IMR-90 (cell line): ENCODE measurements around the gene ANKRD63. TPM values are rescaled to one million over a fixed set of nuclear protein-coding genes. Genes with fewer than 3 reads are reported as not detected.

ENCODE experiments used
- ATAC-seq: fragments of 200-7000 bp; cut with Tn5 transposase; 2 replicates; pipeline ENCODE4 v1.9.1; 2020; ENCODE audit warnings: low read depth, mild to moderate bottlenecking, moderate library complexity
- BruUV-seq: library from RNA; stranded (reverse); fragments of 400-500 nt; replicated peaks from 2 replicates; lab custom pipeline; 2021; lab: Mats Ljungman, UMichigan
- CTCF ChIA-PET: fragments of 300-600 bp; formaldehyde crosslinking; extraction: SDS; loops from one replicate; lab custom pipeline; 2021; ENCODE audit warnings: antibody characterized with exemption; lab: Yijun Ruan, JAX
- POLR2A ChIA-PET: fragments of 300-600 bp; sonication (Branson Sonifier 250); formaldehyde crosslinking; loops from one replicate; lab custom pipeline; 2022; ENCODE audit warnings: antibody characterized with exemption; ENCODE audit not compliant: unreplicated experiment; lab: Charles Lee
- DNase-seq: peaks from one replicate; pipeline ENCODE4 v3.0.0; 2013
- H2AFZ ChIP-seq: replicated peaks from 2 replicates; pipeline ENCODE3; 2013; ENCODE audit warnings: low read length, mild to moderate bottlenecking; ENCODE audit not compliant: poor library complexity
- H2AK5ac ChIP-seq: 2 replicates; pipeline ENCODE4 v1.6.1; 2013; ENCODE audit warnings: low read depth, low read length, inconsistent platforms
- H2AK9ac ChIP-seq: replicated peaks from 2 replicates; pipeline ENCODE3; 2013; ENCODE audit warnings: mild to moderate bottlenecking, low read depth, low read length, moderate library complexity; ENCODE audit not compliant: poor library complexity
- H2BK120ac ChIP-seq: 2 replicates; pipeline ENCODE4 v1.6.1; 2013; ENCODE audit warnings: low read depth, low read length, inconsistent platforms
- H2BK15ac ChIP-seq: 3 replicates; pipeline ENCODE4 v1.6.1; 2013; ENCODE audit warnings: low read depth, low read length, inconsistent platforms
- H2BK20ac ChIP-seq: 2 replicates; pipeline ENCODE4 v1.6.1; 2013; ENCODE audit warnings: low read depth, mild to moderate bottlenecking, inconsistent platforms, low read length, moderate library complexity
- H2BK5ac ChIP-seq: 2 replicates; pipeline ENCODE4 v1.6.1; 2013; ENCODE audit warnings: mild to moderate bottlenecking, low read depth, low read length, inconsistent platforms; ENCODE audit not compliant: poor library complexity, severe bottlenecking
- H3K14ac ChIP-seq: replicated peaks from 2 replicates; pipeline ENCODE4 v1.6.1; 2013; ENCODE audit warnings: low read depth, low read length, inconsistent platforms
- H3K18ac ChIP-seq: 2 replicates; pipeline ENCODE4 v1.6.1; 2013; ENCODE audit warnings: low read depth, low read length, control low read depth
- H3K23ac ChIP-seq: 2 replicates; pipeline ENCODE4 v1.6.1; 2013; ENCODE audit warnings: low read depth, low read length, inconsistent platforms
- H3K27ac ChIP-seq: 2 replicates; pipeline ENCODE4 v1.5.1; 2013; ENCODE audit warnings: mild to moderate bottlenecking, control low read depth, low read length; ENCODE audit not compliant: insufficient read depth
- H3K27me3 ChIP-seq: 2 replicates; pipeline ENCODE4 v1.6.1; 2013; ENCODE audit warnings: low read length; ENCODE audit not compliant: control insufficient read depth, insufficient read depth
- H3K36me3 ChIP-seq: 2 replicates; pipeline ENCODE4 v1.6.1; 2013; ENCODE audit warnings: low read length, mixed read lengths; ENCODE audit not compliant: control insufficient read depth, insufficient read depth
- H3K4ac ChIP-seq: 2 replicates; pipeline ENCODE4 v1.6.1; 2013; ENCODE audit warnings: low read depth, low read length, inconsistent platforms
- H3K4me1 ChIP-seq: 2 replicates; pipeline ENCODE4 v1.6.1; 2013; ENCODE audit warnings: low read length, mixed read lengths; ENCODE audit not compliant: control insufficient read depth, insufficient read depth
- H3K4me2 ChIP-seq: 2 replicates; pipeline ENCODE4 v1.6.1; 2013; ENCODE audit warnings: low read depth, mild to moderate bottlenecking, control low read depth, low read length, moderate library complexity
- H3K4me3 ChIP-seq: 2 replicates; pipeline ENCODE4 v1.5.1; 2013; ENCODE audit warnings: low read depth, mild to moderate bottlenecking, control low read depth, low read length, moderate library complexity; ENCODE audit not compliant: insufficient read depth
- H3K56ac ChIP-seq: 2 replicates; pipeline ENCODE4 v1.6.1; 2013; ENCODE audit warnings: low read length, inconsistent platforms; ENCODE audit not compliant: insufficient read depth; ENCODE audit errors: extremely low read depth
- H3K79me1 ChIP-seq, 2 experiments: 2 replicates each; pipeline ENCODE4 v1.6.1; 2013; ENCODE audit warnings: low read length in 2 of 2, inconsistent platforms in 1 of 2, low read depth in 1 of 2
- H3K9ac ChIP-seq: 2 replicates; pipeline ENCODE4 v1.6.1; 2013; ENCODE audit warnings: low read depth, low read length, control low read depth
- H3K9me1 ChIP-seq: 2 replicates; pipeline ENCODE4 v1.6.1; 2013; ENCODE audit warnings: low read length, inconsistent platforms; ENCODE audit not compliant: insufficient read depth
- H3K9me3 ChIP-seq: 2 replicates; pipeline ENCODE4 v1.6.1; 2013; ENCODE audit warnings: low read length; ENCODE audit not compliant: control insufficient read depth, insufficient read depth
- H4K20me1 ChIP-seq: 2 replicates; pipeline ENCODE4 v1.6.1; 2013; ENCODE audit warnings: low read length, inconsistent platforms; ENCODE audit not compliant: insufficient read depth
- H4K5ac ChIP-seq: 2 replicates; pipeline ENCODE4 v1.6.1; 2013; ENCODE audit warnings: mild to moderate bottlenecking, low read depth, low read length, control low read depth
- H4K8ac ChIP-seq, 2 experiments: 2 replicates each; pipeline ENCODE4 v1.6.1; 2013; ENCODE audit warnings: low read depth in 2 of 2, low read length in 2 of 2, control low read depth in 1 of 2, inconsistent platforms in 1 of 2
- H4K91ac ChIP-seq: 2 replicates; pipeline ENCODE4 v1.6.1; 2013; ENCODE audit warnings: low read depth, low read length, inconsistent platforms; ENCODE audit not compliant: insufficient read depth
- CHD1 ChIP-seq: IDR thresholded peaks from 2 replicates; pipeline ENCODE4 v1.6.1; 2012; ENCODE audit warnings: low read depth, low read length, improper control_type of control experiment
- MAFK ChIP-seq: IDR thresholded peaks from 2 replicates; pipeline ENCODE4 v1.6.1; 2012; ENCODE audit warnings: low read depth, low read length, improper control_type of control experiment
- MAZ ChIP-seq: IDR thresholded peaks from 2 replicates; pipeline ENCODE4 v1.6.1; 2012; ENCODE audit warnings: low read depth, mild to moderate bottlenecking, low read length, improper control_type of control experiment, moderate library complexity, borderline replicate concordance
- NFE2L2 ChIP-seq: fragments of 150-350 bp; IDR thresholded peaks from 2 replicates; pipeline ENCODE4 v1.6.1; 2016; ENCODE audit warnings: low read depth, mild to moderate bottlenecking, low read length
- RAD21 ChIP-seq: IDR thresholded peaks from 2 replicates; pipeline ENCODE4 v1.6.1; 2012; ENCODE audit warnings: low read length, improper control_type of control experiment
- RCOR1 ChIP-seq: IDR thresholded peaks from 2 replicates; pipeline ENCODE4 v1.6.1; 2012; ENCODE audit warnings: mild to moderate bottlenecking, low read length, improper control_type of control experiment; ENCODE audit not compliant: insufficient replicate concordance
- WGBS, 2 experiments: methylation state at CpG; one replicate each; pipeline versions ENCODE4 v1.1.5 to v1.1.7; 2013; ENCODE audit warnings: missing lambda C conversion rate in 2 of 2; ENCODE audit not compliant: insufficient read length in 1 of 2; ENCODE audit errors: extremely low coverage in 2 of 2; 5-methylcytosine and 5-hydroxymethylcytosine counted together
- dilution Hi-C: fragments of 300-500 bp; cut with HindIII; formaldehyde crosslinking; loops from one replicate; pipeline ENCODE4 v1.14.3; 2018; ENCODE audit warnings: low sequenced_read_pairs; ENCODE audit not compliant: unreplicated experiment
- in situ Hi-C: fragments of 300-500 bp; cut with MboI; formaldehyde crosslinking; loops from 3 replicates; pipeline ENCODE4 v1.14.3; 2019; ENCODE audit warnings: low sequenced_read_pairs, inconsistent platforms, mixed read lengths
- intact Hi-C: fragments of 100-400 bp; cut with micrococcal nuclease; formaldehyde crosslinking; loops from 2 replicates; pipeline ENCODE4 v1.10.0; 2022
- polyA plus RNA-seq, 3 experiments: library from polyadenylated mRNA; depleted of rRNA; stranded (reverse); fragments of >200 nt; gene quantifications; 2 replicates each; pipeline ENCODE4 v1.2.3, GENCODE V29; 2012; ENCODE audit warnings: low replicate concordance in 1 of 3
- total RNA-seq: library from RNA; depleted of rRNA; stranded (reverse); fragments of >200 nt; gene quantifications from 2 replicates; pipeline ENCODE4 v1.2.3, GENCODE V29; 2012
- TF ChIP-seq, protein P1 (sequence below): conservative IDR thresholded peaks from 2 replicates; pipeline ENCODE4 v1.5.1; 2012; ENCODE audit warnings: mild to moderate bottlenecking, low read depth, low read length, improper control_type of control experiment
- TF ChIP-seq, protein P2 (sequence below): fragments of 150-350 bp; IDR thresholded peaks from 2 replicates; pipeline ENCODE4 v1.6.1; 2016; ENCODE audit warnings: low read depth, mild to moderate bottlenecking, low read length, moderate library complexity, borderline replicate concordance

The ANKRD63 gene
- total and polyA plus RNA-seq, 2 of the 4 experiments (the other 2 are of a cell fraction), result not detected

DNA sequence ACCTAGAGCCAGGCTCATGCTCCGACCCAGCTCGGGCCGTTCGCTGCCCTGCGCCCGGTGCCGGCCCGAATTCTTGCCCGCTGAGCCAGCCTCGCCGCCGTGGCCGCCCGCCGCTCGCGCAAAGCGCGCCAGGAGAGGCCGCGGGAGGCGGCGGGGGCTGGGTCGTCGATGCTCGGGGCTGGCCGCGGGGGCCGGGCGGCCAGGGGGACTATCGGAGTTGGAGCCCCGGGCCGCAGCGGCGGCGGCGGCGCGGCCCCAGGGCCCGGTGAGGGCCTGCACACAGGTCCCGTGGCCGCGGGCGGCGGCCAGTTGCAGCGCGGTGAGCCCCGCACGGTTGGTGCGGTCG is 1.1 kb downstream of the ANKRD63 start:
- no peak overlapping the region for H2BK120ac ChIP-seq
- no peak overlapping the region for H3K27ac ChIP-seq
- no peak overlapping the region for H3K4ac ChIP-seq
- 6% methylated on average over 29 of the region's 51 CpGs; no CpG with 5 or more reads in 1 of the 2 experiments for WGBS, 2 experiments
- no peak overlapping the region for H2BK15ac ChIP-seq
- no peak overlapping the region for H2BK20ac ChIP-seq
- dilution Hi-C loops (no loop called here), in situ Hi-C loops (no loop called here), intact Hi-C loops (no loop called here)
- ChIA-PET CTCF (no interaction called here), POLR2A (interaction anchor here (0.7 kb wide), 1 partner anchor 72 kb away, joined by 4 read pairs; no protein-coding TSS in a partner anchor)
- no peak overlapping the region for H3K56ac ChIP-seq
- H3K4me1 ChIP-seq, result peaks cover 9% of the 10 kb centered on the region
- peak overlapping the region; percentile 47; the same call in 1 of the 2 replicates for H3K4me3 ChIP-seq
- peak overlapping the region; percentile 86 for H2AFZ ChIP-seq
- H3K18ac ChIP-seq, result no peak overlapping the region
- no peak overlapping the region for H3K23ac ChIP-seq
- TF ChIP-seq MAFK (no peak), RCOR1 (no peak), MAZ (no peak), CHD1 (no peak), NFE2L2 (no peak), RAD21 (no peak)
- TF ChIP-seq, protein P1, sequence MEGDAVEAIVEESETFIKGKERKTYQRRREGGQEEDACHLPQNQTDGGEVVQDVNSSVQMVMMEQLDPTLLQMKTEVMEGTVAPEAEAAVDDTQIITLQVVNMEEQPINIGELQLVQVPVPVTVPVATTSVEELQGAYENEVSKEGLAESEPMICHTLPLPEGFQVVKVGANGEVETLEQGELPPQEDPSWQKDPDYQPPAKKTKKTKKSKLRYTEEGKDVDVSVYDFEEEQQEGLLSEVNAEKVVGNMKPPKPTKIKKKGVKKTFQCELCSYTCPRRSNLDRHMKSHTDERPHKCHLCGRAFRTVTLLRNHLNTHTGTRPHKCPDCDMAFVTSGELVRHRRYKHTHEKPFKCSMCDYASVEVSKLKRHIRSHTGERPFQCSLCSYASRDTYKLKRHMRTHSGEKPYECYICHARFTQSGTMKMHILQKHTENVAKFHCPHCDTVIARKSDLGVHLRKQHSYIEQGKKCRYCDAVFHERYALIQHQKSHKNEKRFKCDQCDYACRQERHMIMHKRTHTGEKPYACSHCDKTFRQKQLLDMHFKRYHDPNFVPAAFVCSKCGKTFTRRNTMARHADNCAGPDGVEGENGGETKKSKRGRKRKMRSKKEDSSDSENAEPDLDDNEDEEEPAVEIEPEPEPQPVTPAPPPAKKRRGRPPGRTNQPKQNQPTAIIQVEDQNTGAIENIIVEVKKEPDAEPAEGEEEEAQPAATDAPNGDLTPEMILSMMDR, result no peak
- TF ChIP-seq, protein P2, sequence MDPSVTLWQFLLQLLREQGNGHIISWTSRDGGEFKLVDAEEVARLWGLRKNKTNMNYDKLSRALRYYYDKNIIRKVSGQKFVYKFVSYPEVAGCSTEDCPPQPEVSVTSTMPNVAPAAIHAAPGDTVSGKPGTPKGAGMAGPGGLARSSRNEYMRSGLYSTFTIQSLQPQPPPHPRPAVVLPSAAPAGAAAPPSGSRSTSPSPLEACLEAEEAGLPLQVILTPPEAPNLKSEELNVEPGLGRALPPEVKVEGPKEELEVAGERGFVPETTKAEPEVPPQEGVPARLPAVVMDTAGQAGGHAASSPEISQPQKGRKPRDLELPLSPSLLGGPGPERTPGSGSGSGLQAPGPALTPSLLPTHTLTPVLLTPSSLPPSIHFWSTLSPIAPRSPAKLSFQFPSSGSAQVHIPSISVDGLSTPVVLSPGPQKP, result no peak
- DNase-seq (no peak), ATAC-seq (peak; percentile 6; the same call in 1 of the 2 replicates)
- no peak overlapping the region for H2AK9ac ChIP-seq
- no peak overlapping the region for H4K91ac ChIP-seq
- H2BK5ac ChIP-seq, result no peak overlapping the region
- H3K4me2 ChIP-seq, result peak overlapping the region; percentile 91; the same call in 1 of the 2 replicates
- H3K36me3 ChIP-seq, result no peaks in the 10 kb centered on the region
- no peak overlapping the region for H4K8ac ChIP-seq
- H3K27me3 ChIP-seq, result peaks cover 73% of the 10 kb centered on the region
- H2AK5ac ChIP-seq, result no peak overlapping the region
- no peaks in the 10 kb centered on the region for H3K79me1 ChIP-seq
- no peaks in the 10 kb centered on the region for H3K9me3 ChIP-seq
- BruUV-seq, result no TSS peak
- H3K14ac ChIP-seq, result no peak overlapping the region
- H3K9me1 ChIP-seq, result no peaks in the 10 kb centered on the region
- H4K20me1 ChIP-seq, result no peaks in the 10 kb centered on the region
- no peak overlapping the region for H4K5ac ChIP-seq
- no peak overlapping the region for H3K9ac ChIP-seq
